Inflammatory macrophage treated with lipopolysaccharide for 1 hour (primary cell): ENCODE measurements around the gene UPF1.

ENCODE experiments used
- DNase-seq, 2 donors: peaks; one replicate each; pipeline ENCODE4 v3.0.0-alpha.2; 2020 to 2022

Gene UPF1

GRCh38 chr19:18841400-18841799 is 9.6 kb downstream of the UPF1 start:
- DNase-seq, result no peak

DNA sequence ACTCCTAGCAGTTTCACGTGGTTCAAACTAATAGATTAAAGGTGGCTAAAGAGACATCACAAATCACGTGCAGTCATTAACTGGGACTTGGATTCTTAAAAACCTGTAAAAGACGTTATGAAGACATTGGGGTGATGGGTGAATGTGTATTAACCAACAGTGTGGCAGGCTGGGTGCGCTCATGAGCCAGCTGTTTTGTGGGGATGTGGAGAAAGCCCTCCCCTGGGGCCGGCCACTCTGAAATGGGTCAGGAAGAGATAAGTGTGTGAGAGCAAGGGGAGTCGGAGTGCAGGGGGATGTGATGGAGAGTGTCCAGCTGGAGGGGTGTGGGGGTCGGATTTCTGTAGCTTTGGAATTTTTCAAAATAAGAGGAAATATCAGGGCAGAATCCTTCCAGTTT is 10.4 kb downstream of the UPF1 start:
- DNase-seq, result no peak

DNA sequence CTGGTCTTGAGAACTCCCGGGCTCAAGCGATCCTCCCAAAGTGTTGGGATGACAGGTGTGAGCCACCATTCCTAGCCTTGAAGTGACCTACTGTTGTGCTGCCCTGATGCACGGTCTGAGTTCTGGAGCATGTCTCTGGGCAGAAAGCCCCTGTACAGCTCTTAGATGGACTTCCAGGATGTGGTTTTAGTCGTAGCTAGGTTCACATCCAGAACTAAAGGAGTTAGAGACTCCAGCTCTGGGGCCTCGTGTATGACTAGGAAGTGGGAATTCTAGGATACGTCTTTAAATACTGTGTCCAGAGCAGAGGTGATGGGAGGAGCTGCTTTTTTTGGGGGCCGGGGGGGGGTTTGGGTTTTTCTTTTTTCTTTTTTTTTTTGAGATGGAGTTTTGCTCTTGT is 12.2 kb downstream of the UPF1 start:
- no peak for DNase-seq

- no peak for DNase-seq
These were observed 13.1 kb downstream of the UPF1 start for GRCh38 chr19:18844806-18845329.

DNA sequence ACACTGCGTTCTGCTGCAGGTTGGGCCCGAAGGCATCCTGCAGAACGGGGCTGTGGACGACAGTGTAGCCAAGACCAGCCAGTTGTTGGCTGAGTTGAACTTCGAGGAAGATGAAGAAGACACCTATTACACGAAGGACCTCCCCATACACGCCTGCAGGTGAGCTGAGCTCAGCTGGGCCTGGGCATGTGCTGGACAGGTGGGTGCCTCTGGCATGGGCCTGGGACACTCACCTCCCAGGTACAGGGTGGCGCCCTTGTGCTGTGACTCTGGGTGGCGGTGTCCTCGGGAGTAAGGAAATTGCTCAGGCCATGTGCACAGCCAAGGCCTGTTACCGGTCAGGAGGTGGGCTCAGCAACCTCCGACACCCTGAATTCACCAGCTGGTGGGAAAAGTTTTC is 14.2 kb downstream of the UPF1 start:
- no peak for DNase-seq

DNA sequence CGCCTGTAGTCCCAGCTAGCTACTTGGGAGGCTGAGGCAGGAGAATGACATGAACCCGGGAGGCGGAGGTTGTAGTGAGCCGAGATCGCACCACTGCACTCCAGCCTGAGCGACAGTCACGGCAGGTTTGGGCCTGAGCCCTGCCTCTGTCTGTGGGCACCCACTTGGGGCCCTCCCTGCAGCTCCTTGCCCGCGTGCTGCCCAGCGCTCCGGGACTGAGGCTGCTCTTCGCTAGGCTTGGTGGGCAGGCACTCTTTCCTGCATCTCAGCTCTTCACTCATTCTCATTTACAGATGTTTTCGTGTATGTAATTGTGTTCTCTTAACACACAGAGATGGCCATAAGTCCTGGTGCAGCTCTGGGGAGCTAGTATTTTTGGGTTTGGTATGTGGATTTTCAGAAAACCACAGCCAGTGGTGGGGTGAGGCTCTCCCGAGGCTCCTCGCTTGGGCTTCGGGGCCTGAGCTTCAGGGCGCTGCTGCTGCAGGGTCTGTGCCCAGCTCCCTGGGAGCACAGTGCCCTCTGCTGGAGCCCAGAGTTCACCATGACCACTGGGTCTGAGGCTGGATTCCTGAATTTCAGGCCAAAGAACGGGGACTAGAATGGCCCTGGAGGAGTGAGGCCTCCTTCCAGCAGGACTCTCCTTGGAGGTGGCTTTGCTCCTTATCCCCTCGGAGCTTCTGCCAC is 15.2 kb downstream of the UPF1 start:
- DNase-seq, result peak; percentile 48 to 75

- no peak for DNase-seq
These were observed 16.0 kb downstream of the UPF1 start for GRCh38 chr19:18847549-18848463.

GRCh38 chr19:18848878-18849661 is 17.3 kb downstream of the UPF1 start:
- DNase-seq, result peak; percentile 73 to 75

GRCh38 chr19:18849838-18850400 is 18.2 kb downstream of the UPF1 start:
- DNase-seq, result no peak

GRCh38 chr19:18850471-18851375 is 19.0 kb downstream of the UPF1 start:
- DNase-seq, result no peak

GRCh38 chr19:18851673-18852325 is 20.0 kb downstream of the UPF1 start:
- no peak for DNase-seq

DNA sequence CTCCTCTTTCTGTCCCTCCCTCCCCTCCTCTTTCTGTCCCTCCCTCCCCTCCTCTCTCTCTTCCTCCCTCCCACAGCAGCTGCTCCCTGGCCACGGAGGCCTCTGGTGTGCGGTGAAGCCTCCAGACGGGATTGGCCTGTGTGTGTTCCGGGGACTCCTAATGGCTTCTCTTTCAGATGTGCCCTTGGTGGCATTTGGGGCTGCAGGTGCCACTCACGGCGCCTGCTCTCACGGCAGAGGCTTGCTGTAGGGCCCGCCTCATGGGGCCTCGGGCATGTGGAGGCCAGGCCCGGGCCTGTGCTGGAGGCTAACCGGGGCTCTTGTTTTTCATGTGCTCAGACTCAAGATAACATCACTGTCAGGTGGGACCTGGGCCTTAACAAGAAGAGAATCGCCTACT is 20.9 kb downstream of the UPF1 start:
- no peak for DNase-seq

DNA sequence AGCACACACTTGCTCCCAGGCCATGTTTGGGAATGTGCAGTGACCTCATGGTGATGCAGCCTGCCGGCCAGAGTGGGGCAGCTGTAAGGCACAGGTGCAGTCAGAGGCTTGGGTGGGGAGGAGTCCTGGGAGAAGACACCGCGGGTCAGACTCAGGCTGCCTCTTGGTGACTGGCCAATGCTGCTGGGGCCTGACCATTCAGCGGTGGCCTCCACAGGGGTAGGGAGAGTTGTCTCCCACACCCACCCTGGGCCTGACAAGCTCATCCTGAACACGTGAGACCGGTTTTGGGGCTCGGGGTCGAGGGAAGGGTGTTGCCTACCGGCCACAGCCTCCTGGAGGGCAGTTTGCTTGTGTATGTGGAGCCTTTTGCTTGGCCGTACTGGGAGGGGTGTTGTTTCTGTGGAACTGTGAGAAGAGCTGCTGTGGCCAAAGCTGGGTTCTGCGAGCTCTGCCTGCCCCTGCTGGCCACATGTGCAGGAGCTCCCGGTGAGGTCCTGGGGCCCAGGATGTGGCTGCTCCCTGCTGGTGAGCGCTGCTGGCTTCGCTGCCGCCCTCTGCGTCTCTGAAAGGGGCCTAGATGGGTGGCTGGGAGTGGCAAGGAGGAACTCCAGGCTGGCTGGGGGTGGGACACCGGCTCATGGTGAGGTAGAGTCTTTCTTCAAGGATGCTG is 22.1 kb downstream of the UPF1 start:
- DNase-seq, result no peak

- no peak for DNase-seq
These were observed 23.2 kb downstream of the UPF1 start for GRCh38 chr19:18854982-18855381.

DNA sequence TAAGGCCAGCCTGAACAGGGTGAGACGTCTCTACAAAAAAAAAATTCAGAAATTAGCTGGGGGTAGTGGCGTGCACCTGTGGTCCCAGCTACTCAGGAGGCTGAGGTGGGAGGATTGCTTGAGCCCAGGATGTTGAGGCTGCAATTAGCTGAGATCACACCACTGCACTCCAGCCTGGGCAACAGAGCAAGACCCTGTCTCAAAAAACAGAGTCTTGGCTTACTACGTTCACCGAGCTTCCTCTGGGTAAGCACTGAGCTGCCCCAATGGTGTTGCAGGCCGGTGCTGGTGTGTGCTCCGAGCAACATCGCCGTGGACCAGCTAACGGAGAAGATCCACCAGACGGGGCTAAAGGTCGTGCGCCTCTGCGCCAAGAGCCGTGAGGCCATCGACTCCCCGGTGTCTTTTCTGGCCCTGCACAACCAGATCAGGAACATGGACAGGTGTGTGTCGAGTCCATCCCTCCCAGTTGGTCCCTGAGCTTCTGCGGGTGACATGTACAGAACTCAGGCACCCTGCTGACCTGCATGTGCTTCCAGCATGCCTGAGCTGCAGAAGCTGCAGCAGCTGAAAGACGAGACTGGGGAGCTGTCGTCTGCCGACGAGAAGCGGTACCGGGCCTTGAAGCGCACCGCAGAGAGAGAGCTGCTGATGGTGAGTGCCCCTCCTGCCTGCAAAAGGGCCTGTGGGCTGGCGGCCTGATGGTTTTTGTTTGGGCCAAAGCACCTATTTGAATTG is 24.1 kb downstream of the UPF1 start:
- no peak for DNase-seq

DNA sequence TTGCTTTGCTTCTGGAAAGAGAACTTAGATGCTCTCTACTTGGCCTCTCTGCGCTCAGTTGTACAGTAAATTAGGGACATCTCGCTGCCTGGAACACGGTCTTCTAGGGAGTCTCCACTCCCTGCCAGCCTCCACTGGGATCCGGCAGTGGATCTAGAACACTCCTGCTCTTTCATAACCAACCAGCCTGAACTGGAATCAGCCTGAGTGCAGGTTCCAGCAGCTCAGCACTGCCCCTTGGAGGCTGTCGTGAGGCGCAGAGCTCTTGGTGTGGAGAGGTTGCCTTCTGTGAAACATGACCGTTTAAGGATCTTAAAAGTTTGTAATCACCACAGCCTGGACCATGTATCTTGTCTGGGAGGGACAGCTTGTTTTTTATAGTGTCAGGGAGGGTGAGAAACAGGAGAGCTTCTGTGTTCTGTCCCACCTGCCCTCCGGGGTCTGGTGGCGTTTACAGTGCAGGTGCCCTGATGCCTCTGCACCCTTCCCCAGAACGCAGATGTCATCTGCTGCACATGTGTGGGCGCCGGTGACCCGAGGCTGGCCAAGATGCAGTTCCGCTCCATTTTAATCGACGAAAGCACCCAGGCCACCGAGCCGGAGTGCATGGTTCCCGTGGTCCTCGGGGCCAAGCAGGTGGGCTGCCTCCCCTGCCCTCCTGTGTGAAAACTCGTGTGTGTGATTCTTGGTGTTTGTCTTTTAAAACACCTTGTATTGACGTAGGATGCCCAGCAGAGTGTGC is 24.8 kb downstream of the UPF1 start:
- DNase-seq, result no peak

DNA sequence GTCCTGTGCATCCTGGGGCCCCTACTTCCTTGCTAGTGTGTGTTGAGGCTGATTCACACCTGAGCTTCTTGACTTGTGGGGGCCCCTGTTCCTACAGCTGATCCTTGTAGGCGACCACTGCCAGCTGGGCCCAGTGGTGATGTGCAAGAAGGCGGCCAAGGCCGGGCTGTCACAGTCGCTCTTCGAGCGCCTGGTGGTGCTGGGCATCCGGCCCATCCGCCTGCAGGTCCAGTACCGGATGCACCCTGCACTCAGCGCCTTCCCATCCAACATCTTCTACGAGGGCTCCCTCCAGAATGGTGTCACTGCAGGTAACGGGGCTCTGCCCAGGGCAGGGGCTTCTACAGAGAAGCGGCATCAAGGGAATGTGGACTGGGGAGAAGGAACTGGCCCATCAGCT is 25.5 kb downstream of the UPF1 start:
- no peak for DNase-seq

DNA sequence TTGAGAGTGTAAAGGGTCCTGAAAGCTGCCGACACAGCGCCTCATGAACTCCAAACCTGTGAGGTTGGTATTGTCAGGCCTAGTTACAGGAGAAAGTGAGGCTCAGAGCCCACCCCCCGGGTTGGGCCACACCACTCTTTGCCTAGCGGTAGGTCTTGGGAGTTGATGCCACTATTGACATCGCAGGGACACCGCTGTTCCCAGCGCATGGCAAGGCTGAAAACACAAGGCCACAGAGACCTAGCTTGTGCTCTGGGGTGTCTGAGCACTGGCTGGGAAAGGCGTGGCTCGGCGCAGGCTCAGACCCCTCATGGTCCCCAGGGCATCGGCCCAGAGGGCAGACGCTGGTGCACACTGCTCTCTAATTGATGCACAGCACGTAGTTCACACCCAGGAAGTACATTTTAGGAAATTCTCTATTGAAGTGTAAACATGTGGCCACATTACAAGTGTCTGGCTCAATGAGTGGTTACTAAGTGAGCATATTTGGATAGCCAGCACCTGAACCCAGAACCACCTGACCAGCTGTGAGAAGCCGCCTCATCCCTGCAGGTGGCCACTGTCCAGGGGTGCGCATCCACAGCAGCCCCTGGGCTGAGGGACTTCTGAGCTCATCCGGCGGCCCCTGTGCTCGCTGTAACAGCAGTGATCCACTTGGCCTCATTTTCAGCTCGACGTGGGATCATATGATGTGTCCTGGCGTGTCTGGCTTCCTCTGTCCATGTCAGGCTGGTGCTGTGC is 27.3 kb downstream of the UPF1 start:
- DNase-seq, result no peak
